RWPE1 (cell line): ENCODE results near the gene TNFAIP1.
A peak's percentile ranks its signal among the peaks of the same experiment; 100 is the strongest.

Source experiments
- CTCF ChIA-PET: fragments of 350-600 bp; sonication (Branson Sonifier 250); formaldehyde crosslinking; extraction: SDS; loops from one replicate; lab custom pipeline; 2021; lab: Yijun Ruan, JAX
- POLR2A ChIA-PET: fragments of 400-600 bp; formaldehyde crosslinking; extraction: SDS; loops from one replicate; lab custom pipeline; 2020; ENCODE audit warnings: antibody characterized with exemption; ENCODE audit not compliant: low non-redundant PET; lab: Yijun Ruan, JAX
- DNase-seq: peaks from one replicate; pipeline ENCODE4 v3.0.0; 2012; ENCODE audit warnings: low spot score
- H3K27ac ChIP-seq: fragments of 450-650 bp; 2 replicates; pipeline ENCODE4 v1.5.1; 2017
- CTCF ChIP-seq: fragments of 450-650 bp; conservative IDR thresholded peaks from 2 replicates; pipeline ENCODE4 v1.5.1; 2017; ENCODE audit warnings: low read depth, mild to moderate bottlenecking

Gene TNFAIP1

GRCh38 chr17:28395426-28395825 is 59.9 kb downstream of the TNFAIP1 start:
- POLR2A ChIA-PET: interaction anchor here (1.3 kb wide), 1 partner anchor 12 kb away, joined by 3 read pairs; no protein-coding TSS in a partner anchor
- DNase-seq: no peak
- no peak for TF ChIP-seq CTCF
- H3K27ac ChIP-seq: peak overlapping the region; percentile 45; the same call in 1 of the 2 replicates
- CTCF ChIA-PET: interaction anchor here (0.6 to 1.5 kb wide), 2 partner anchors 21 to 147 kb away, joined by 3 to 7 read pairs; no protein-coding TSS in a partner anchor

DNA sequence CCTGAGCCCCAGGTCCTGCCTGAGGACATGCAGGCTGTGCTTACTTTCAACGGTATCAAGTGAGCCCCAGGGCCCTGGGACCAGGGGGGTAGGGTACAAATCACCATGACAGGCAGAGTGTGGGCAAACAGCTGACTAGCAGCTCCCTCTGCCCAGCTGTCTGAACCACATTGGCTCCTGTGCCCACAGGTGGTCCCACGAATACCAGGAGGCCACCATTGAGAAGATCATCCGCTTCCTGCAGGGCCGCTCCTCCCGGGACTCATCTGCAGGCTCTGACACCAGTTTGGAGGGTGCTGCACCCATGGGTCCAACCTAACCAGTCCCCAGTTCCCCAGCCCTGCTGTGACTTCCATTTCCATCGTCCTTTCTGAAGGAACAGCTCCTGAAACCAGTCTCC is 60.4 kb downstream of the TNFAIP1 start:
- DNase-seq: no peak
- H3K27ac ChIP-seq: peak overlapping the region; percentile 45
- CTCF ChIA-PET: no interaction called here
- TF ChIP-seq CTCF: no peak
- POLR2A ChIA-PET: interaction anchor here (1.3 kb wide), 1 partner anchor 12 kb away, joined by 3 read pairs; no protein-coding TSS in a partner anchor
